Lung (tissue), 12 donors: Measurements from ENCODE around the gene PRDX2. TPM values are rescaled to one million over a fixed set of nuclear protein-coding genes. Genes with fewer than 3 reads are reported as not detected.

Experiments used
- ATAC-seq: fragments of 200-7000 bp; cut with Tn5 transposase; one replicate; pipeline ENCODE4 v1.9.1; 2020; ENCODE audit warnings: moderate number of reproducible peaks; ENCODE audit not compliant: insufficient read depth, low FRiP score
- DNase-seq, 3 donors: peaks; one replicate each; pipeline ENCODE4 v3.0.0-alpha.2; 2013 to 2017
- H3K27ac ChIP-seq, 2 donors: one replicate each; pipeline ENCODE4 v1.5.1; 2013; ENCODE audit warnings: mild to moderate bottlenecking in 2 of 2, moderate library complexity in 2 of 2, control low read depth in 1 of 2, inconsistent platforms in 1 of 2, low read depth in 1 of 2, low read length in 1 of 2
- H3K27me3 ChIP-seq, 3 donors: one replicate each; pipeline ENCODE4 v1.5.1; 2013; ENCODE audit warnings: low read length in 2 of 3; ENCODE audit not compliant: control insufficient read depth in 3 of 3, insufficient read depth in 3 of 3
- H3K36me3 ChIP-seq, 4 donors: one replicate each; pipeline ENCODE4 v1.5.1; 2013; ENCODE audit warnings: low read length in 4 of 4, mild to moderate bottlenecking in 1 of 4, moderate library complexity in 1 of 4; ENCODE audit not compliant: control insufficient read depth in 4 of 4, insufficient read depth in 4 of 4
- H3K4me1 ChIP-seq, 5 donors: one replicate each; pipeline ENCODE4 v1.5.1; 2013; ENCODE audit warnings: low read length in 5 of 5, mild to moderate bottlenecking in 2 of 5, moderate library complexity in 1 of 5; ENCODE audit not compliant: control insufficient read depth in 5 of 5, insufficient read depth in 5 of 5
- H3K4me3 ChIP-seq: one replicate; pipeline ENCODE4 v1.5.1; 2013; ENCODE audit warnings: mild to moderate bottlenecking, control low read depth, moderate library complexity
- H3K9ac ChIP-seq, 2 donors: one replicate each; pipeline ENCODE4 v1.5.1; 2013; ENCODE audit warnings: low read length in 2 of 2, control low read depth in 1 of 2; ENCODE audit not compliant: insufficient read depth in 1 of 2
- H3K9me3 ChIP-seq, 4 donors: one replicate each; pipeline ENCODE4 v1.5.1; 2013; ENCODE audit warnings: low read length in 3 of 4, mild to moderate bottlenecking in 1 of 4, moderate library complexity in 1 of 4; ENCODE audit not compliant: control insufficient read depth in 4 of 4, insufficient read depth in 3 of 4
- CTCF ChIP-seq: IDR thresholded peaks from 2 replicates; pipeline ENCODE4 v1.5.1; 2012; ENCODE audit warnings: mild to moderate bottlenecking; ENCODE audit errors: control extremely low read depth, extremely low read depth
- WGBS, 2 donors: extraction: QIAGEN DNeasy Blood & Tissue Kit; methylation state at CpG; one replicate each; pipeline ENCODE4 v1.1.7; 2013; 5-methylcytosine and 5-hydroxymethylcytosine counted together
- polyA plus RNA-seq, 2 donors: library from polyadenylated mRNA; stranded (reverse); fragments of 200-250 nt; gene quantifications; one replicate each; pipeline ENCODE4 v1.2.1, GENCODE V29; 2013
- total RNA-seq, 2 donors: library from RNA; depleted of rRNA in 1 of 2; stranded (reverse); fragments of >200 nt in 1 of 2; gene quantifications; one replicate each; pipeline ENCODE4 v1.2.1, GENCODE V29; 2014 to 2021
- donor health status: control.
- donor health status: control.
- donor health status: Bipolar disorder and iron deficiency.
- donor health status: healthy.
- donor health status: DM: yes; HTN: yes; CAD: no.

The PRDX2 gene
- total and polyA plus RNA-seq, 4 donors, result 132 to 196 (median 173) TPM

DNA sequence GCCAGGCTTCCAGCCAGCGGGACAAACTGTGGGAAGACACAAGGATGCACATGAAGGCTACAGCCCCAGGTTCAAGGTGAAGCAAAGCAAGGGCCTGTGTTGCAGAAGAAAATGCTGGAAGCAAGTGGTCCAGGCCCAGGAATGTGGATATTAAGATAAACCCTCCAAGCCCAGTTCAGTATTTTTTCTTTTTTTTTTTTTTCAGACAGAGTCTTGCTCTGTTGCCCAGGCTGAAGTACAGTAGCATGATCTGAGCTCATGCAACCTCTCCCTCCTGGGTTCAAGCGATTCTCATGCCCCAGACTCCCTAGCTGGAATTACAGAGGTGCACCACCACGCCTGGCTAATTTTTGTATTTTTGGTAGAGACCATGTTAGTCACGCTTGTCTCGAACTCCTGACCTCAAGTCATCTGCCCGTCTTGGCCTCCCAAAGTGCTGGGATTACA lies 4.4 kb downstream of the PRDX2 start:
- 94 to 96% methylated on average over 6 of the region's 6 CpGs for WGBS, 2 donors
- no peak for DNase-seq
- ATAC-seq, result no peak
- Histone ChIP-seq H3K4me1 (peaks cover 0 to 36% (median 4%) of the 10 kb centered on the region in 5 donors), H3K9me3 (no peaks in the 10 kb centered on the region), H3K36me3 (peaks cover 0 to 10% (median 9%) of the 10 kb centered on the region in 4 donors), H3K4me3 (no peak overlapping the region), H3K9ac (no peak overlapping the region), H3K27ac (no peak overlapping the region), H3K27me3 (no peaks in the 10 kb centered on the region)
- no peak for TF ChIP-seq CTCF

- H3K27me3 ChIP-seq, result no peaks in the 10 kb centered on the region
- ATAC-seq, result no peak
- peak; percentile 87 to 91 (median 88) for DNase-seq
- peak overlapping the region in 1 of 2 donors; percentile 12 for H3K27ac ChIP-seq
- 8 to 11% methylated on average over 18 of the region's 18 CpGs for WGBS, 2 donors
- no peak overlapping the region for H3K4me3 ChIP-seq
- no peaks in the 10 kb centered on the region for H3K9me3 ChIP-seq
- H3K36me3 ChIP-seq, result peaks cover 0 to 10% (median 8%) of the 10 kb centered on the region in 4 donors
- H3K9ac ChIP-seq, result no peak overlapping the region
- H3K4me1 ChIP-seq, result peaks cover 0 to 36% (median 4%) of the 10 kb centered on the region in 5 donors
- TF ChIP-seq CTCF, result peak; percentile 99
Measured at GRCh38 chr19:12796146-12797071, 5.2 kb downstream of the PRDX2 start.

DNA sequence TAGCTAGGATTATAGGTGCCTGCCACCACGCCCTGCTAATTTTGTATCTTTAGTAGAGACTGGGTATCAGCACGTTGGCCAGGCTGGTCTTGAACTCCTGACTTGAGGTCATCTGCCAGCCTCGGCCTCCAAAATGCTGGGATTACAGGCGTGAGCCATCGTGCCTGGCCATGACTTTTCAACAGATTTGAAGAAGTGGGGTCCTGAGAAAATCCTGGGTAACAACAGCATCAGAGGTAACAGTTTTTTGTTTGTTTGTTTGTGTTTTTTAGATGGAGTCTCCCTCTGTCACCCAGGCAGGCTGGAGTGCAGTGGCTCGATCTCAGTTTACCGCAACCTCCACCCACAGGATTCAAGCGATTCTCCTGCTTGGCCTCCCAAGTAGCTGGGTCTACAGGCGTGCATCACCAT lies 6.6 kb downstream of the PRDX2 start:
- no peaks in the 10 kb centered on the region for H3K9me3 ChIP-seq
- ATAC-seq (no peak), DNase-seq (no peak)
- TF ChIP-seq CTCF, result no peak
- no peak overlapping the region for H3K4me3 ChIP-seq
- H3K27me3 ChIP-seq, result no peaks in the 10 kb centered on the region
- H3K4me1 ChIP-seq, result peaks cover 0 to 36% (median 8%) of the 10 kb centered on the region in 5 donors
- peaks cover 0 to 9% (median 6%) of the 10 kb centered on the region in 4 donors for H3K36me3 ChIP-seq
- 93 to 95% methylated on average over 9 of the region's 9 CpGs for WGBS, 2 donors
- H3K9ac ChIP-seq, result no peak overlapping the region
- H3K27ac ChIP-seq, result peak overlapping the region in 1 of 2 donors; percentile 27
